H1 (cell line): ENCODE measurements around the gene CNNM1. TPM values are rescaled to one million over a fixed set of nuclear protein-coding genes. Genes with fewer than 3 reads are reported as not detected.

Experiments used
- CHD7 ChIP-seq: fragments of 300-600 bp; sonication (generic); IDR thresholded peaks from 2 replicates; pipeline ENCODE4 v1.7.1; 2012; ENCODE audit warnings: low read length, moderate library complexity, mild to moderate bottlenecking, inconsistent platforms; ENCODE audit not compliant: insufficient replicate concordance
- KDM1A ChIP-seq: fragments of 200-600, 300-600 bp; sonication (generic); IDR thresholded peaks from 2 replicates; pipeline ENCODE4 v1.7.1; 2016; ENCODE audit warnings: mild to moderate bottlenecking, low read length, borderline replicate concordance
- PHF8 ChIP-seq: fragments of 200-600 bp; sonication (generic); conservative IDR thresholded peaks from 2 replicates; pipeline ENCODE4 v1.7.1; 2012; ENCODE audit warnings: low read depth, mild to moderate bottlenecking, inconsistent platforms, low read length, moderate library complexity
- POU5F1 ChIP-seq: IDR thresholded peaks from 2 replicates; pipeline ENCODE4 v1.6.1; 2011; ENCODE audit warnings: low read depth, mild to moderate bottlenecking, low read length, moderate library complexity
- RBBP5 ChIP-seq: IDR thresholded peaks from 2 replicates; pipeline ENCODE4 v1.7.1; 2012; ENCODE audit warnings: low read depth, mild to moderate bottlenecking, inconsistent platforms, low read length, moderate library complexity, borderline replicate concordance
- SAP30 ChIP-seq: fragments of 300-600 bp; sonication (generic); IDR thresholded peaks from 2 replicates; pipeline ENCODE4 v1.7.1; 2012; ENCODE audit warnings: low read length, moderate library complexity, mild to moderate bottlenecking, inconsistent platforms; ENCODE audit not compliant: insufficient read depth, insufficient replicate concordance
- SUZ12 ChIP-seq: fragments of 200-600 bp; sonication (generic); IDR thresholded peaks from 2 replicates; pipeline ENCODE4 v1.6.1; 2012; ENCODE audit warnings: mild to moderate bottlenecking, inconsistent platforms, low read length, moderate library complexity, mixed read lengths
- polyA plus RNA-seq, 7 experiments: library from polyadenylated mRNA; depleted of rRNA in 3 of 7; stranded (reverse) in 5 of 7; unstranded in 2 of 7; fragments of >200 nt in 5 of 7; fragments of 200-250 nt in 2 of 7; gene quantifications; 1 replicate in 5 of 7; 2 replicates in 1 of 7; 4 replicates in 1 of 7; pipeline versions ENCODE4 v1.2.1 to v1.2.3, GENCODE V29; 2011 to 2013; ENCODE audit warnings: missing spikeins in 2 of 7, mixed read lengths in 2 of 7
- total RNA-seq: library from RNA; stranded (reverse); fragmentation: NEBNext Ultra II Directional; extraction: Animal tissue kit (Norgen Biotek cat#: 25700); gene quantifications from 2 replicates; pipeline ENCODE4 v1.2.1, GENCODE V29; 2021

CNNM1 gene
- total and polyA plus RNA-seq, 2 of the 8 experiments (the other 6 are each of a cell fraction or from before 2014, with no cell fraction given): 0.74 to 0.92 TPM

GRCh38 chr10:99353182-99353581 is 24.0 kb downstream of the CNNM1 start (continued):
- TF ChIP-seq CHD7 (no peak), SAP30 (no peak), POU5F1 (no peak), KDM1A (no peak), PHF8 (no peak), SUZ12 (no peak), RBBP5 (no peak)
